ENCODE data around the gene CHD8.
A peak's percentile ranks its signal among the peaks of the same experiment; 100 is the strongest.

Gene CHD8

DNA sequence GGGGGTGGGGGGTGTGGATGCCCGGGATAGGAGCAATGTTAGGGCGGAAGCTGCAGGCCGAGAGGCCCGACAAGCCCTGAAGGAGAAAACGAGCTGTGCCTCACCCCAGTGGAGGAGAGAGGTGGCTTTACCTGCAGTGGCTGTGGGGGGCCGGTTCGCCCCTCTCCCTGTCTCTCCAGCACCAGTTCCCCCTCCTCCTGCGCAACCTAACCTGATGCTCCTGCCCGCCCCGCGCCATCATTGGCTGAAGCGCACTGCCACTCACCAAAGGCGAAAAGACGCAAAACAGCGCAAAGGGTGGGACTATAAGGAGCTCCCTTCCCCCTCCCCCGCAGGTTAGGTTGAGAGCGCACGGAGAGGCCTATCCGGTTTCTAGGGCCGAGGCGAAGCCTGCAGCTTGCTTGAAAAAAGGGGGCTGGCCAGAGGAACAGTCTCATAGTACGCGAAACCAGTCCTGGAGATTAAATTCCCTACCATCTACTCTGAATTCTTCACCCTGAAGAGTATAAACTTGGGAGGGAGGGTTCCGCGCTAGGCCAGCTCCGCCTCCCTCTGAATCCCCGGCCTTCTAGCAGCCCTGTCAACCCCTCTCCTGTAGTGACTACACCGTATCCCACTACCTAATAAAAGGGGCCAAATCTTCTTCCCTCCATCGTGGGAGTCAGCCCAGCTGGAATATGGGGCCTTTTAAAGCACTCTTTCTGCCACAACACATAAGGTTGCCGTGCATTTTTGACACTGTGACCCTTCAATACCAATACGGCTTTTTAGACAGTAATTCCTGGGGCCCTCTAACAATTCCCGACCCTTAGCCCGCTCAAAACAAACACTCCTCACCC lies 18.6 kb downstream of the CHD8 start:
- peak; percentile 98 for DNase-seq (ENCODE audit: low spot score)

DNA sequence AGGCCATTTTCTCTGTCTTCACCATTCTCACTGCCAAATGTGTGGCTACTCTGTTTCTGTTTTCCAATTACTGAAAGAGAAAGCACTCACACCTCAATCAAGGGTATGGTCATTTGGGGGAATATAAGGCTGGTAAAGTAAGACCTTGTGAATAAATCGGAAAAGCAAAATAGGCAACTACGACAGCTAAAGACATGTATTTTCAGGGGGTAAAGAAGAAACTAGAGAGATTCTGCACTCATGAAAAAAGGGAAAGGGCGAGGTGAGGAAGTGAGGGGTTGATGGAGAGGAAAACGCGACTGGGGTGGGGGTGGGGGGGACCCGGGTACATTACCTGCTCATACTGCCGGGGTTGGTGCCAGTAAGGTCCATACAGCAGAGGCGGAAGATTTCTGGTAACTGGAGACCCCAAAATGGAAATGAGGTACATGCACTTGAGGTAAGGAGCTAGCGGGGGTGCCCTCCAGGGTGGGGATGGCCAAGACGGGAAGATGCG lies 19.3 kb downstream of the CHD8 start:
- no peak for DNase-seq (ENCODE audit: low spot score)

GRCh38 chr14:21431126-21431525 lies 24.8 kb downstream of the CHD8 start:
- DNase-seq (ENCODE audit: low spot score), result no peak

DNA sequence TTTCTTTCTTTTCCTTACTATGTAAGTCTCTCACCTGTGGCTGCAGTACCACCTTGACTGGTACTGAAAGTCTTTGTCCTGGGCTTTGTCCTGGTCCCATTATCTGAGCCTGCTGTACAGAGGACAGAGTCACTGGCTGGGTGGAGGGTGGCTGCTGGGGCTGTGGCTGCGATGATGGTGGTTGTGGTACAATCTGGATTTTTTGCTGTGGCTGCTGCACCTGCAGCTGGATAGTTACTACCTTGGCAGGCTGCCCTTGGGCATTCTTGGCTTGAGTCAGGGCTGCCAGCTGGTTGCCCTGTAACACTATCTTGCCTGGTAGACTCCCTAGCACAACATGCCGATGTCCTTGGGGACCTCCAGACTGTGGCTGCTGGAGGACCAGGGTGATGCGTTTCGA lies 27.0 kb downstream of the CHD8 start:
- DNase-seq (ENCODE audit: low spot score), result no peak

GRCh38 chr14:21426692-21427091 lies 29.2 kb downstream of the CHD8 start:
- no peak for DNase-seq (ENCODE audit: low spot score)

DNA sequence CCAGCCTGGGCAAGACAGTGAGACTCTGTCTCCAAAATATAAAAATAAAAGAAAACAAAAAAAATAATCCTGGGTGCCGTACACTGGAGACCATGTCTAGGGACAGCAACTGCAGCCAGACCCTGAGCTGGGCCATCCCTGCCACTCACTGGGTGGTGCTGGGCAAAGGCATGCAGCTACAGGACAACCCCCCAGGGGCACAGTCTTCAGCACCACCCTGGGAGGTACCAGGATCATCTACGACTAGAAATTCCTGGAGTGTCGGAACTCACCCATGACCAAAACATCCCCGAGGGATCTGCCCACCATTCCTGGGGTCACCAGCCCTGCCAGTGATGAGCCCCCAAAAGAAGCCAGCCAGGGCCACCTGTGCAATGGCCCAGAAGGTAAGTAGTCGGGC lies 36.4 kb downstream of the CHD8 start:
- no peak for DNase-seq (ENCODE audit: low spot score)

DNA sequence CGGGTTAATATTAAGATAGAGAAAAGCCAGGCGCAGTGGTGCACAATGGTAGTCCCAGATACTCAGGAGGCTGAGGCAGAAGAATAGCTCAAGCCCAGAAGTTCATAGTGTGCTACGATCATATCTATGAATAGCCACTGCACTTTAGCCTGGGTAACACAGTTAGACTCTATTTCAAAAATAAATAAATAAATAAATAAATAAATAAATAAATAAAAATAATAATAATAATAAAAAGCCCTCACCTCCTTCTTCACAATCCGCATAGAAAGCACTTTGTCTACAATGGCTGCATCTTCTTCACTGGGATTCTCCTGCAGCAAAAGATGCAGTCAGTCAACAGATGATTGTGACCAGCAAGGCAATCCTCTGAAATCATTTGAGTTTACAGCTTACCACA lies 40.6 kb downstream of the CHD8 start:
- no peak for DNase-seq (ENCODE audit: low spot score)

DNA sequence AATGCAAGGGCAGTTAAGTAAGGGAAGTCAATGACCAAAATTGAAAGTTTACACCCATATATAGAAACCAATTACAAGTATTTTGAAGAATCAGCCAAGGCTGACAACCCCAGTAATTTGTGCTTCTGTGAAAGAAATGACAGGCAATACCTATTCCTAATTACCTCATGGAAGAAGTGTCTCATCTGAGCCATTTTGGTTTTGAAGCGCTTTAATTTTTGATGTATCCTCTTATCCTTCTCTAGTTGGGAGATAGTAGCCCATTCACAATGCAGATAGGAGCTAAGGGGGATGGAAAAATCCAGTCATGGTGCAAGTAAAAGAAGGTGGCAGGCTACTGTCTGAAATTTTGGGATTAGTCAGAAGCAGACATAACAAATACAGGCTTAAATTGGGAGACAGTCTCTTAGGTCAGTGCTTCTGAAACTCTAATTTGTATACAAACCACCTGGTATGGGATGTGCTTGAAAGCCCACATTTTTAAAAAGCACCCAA lies 41.7 kb downstream of the CHD8 start:
- DNase-seq (ENCODE audit: low spot score), result no peak

DNA sequence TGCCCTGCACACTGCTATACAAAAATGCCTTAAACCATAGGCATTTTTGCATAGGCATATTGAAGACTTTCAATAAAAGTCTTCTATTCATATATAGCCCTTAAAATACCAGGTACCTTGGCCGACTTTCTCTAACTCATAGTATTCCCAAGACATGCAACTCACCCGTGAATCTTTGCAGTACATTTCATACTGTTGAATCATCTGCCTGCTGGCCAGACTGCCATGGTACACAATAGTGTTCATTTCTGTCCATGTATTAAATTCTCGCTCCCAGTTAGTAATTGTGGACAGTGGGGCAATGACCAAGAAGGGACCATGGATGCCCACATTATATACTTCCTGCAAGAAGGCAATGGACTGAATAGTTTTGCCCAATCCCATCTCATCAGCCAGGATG lies 47.8 kb downstream of the CHD8 start:
- peak; percentile 26 for DNase-seq (ENCODE audit: low spot score)

- DNase-seq (ENCODE audit: low spot score), result no peak
Measured at GRCh38 chr14:21406213-21406612, 49.7 kb downstream of the CHD8 start.

DNA sequence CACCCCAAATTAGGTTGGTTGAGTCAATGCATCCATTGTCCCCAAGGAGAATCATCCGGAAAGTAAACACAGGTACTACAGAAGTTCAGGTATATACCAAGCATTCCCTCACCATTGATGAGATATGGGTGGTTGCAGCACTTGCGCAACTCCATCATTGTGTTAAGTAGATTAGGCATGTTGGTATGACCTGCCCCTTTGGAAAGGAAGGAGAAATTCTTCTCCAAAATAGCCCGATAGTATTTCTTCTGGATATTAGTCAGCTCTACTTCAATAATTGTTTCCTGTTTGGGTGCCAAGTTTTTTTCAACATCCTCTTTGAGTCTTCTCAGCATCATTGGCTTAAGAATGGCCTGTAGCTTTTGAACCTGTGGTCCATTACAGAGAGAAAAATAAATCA lies 50.8 kb downstream of the CHD8 start:
- DNase-seq (ENCODE audit: low spot score), result no peak

GRCh38 chr14:21399311-21399870 lies 56.5 kb downstream of the CHD8 start:
- no peak for DNase-seq (ENCODE audit: low spot score)

DNA sequence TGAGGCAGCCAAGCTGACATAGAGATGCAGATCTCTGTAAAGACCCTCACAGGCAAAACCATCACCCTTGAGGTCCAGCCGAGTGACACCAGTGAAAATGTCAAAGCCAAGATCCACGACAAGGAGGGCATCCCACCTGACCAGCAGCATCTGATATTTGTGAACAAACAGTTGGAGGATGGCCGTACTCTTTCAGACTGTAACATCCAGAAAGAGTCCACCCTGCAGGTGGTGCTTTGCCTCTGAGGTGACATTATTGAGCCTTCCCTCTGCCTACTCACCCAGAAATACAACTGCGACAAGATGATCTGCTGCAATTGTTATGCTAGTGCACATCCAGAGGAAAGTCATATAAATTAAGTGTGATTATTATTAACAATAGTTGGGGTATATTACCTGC lies 57.0 kb downstream of the CHD8 start:
- no peak for DNase-seq (ENCODE audit: low spot score)

- DNase-seq (ENCODE audit: low spot score), result no peak
Measured at GRCh38 chr14:21395450-21395849, 60.5 kb downstream of the CHD8 start.

DNA sequence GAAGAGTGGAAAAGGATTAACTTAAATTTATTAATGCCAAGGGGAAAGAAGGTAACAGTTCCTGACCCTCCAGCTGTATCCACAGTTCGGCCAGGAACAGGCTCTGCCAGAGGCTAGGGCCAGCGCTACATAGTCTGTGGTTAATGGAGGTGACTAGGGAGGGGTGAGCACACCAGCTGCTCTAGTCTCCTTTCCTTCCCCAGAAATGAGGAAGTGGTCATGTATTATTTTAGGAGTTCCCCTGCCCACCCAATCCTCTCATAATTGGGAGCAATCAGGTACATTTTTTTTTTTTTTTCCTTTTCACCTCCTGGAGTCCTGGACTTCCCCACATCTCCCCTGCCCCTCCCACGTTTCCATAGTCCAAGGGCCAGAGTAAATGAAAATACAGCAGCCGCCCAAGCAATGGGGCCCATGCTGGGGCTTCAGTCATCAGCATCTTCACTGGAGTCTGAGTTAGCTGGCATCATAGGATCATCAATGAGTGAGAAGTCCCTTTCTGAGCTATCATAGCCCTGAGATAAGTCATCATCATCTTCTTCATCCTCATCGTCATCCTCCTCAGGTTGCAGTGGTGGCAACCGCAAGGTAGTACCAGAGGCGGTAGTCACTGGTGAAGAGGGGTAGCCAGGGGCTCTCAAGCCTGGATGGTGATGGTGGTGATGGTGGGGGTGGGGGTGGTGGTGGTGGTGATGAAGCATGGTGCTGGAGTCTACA lies 70.6 kb downstream of the CHD8 start:
- DNase-seq (ENCODE audit: low spot score), result no peak

- no peak for DNase-seq (ENCODE audit: low spot score)
Measured at GRCh38 chr14:21384494-21384851, 71.5 kb downstream of the CHD8 start.

DNA sequence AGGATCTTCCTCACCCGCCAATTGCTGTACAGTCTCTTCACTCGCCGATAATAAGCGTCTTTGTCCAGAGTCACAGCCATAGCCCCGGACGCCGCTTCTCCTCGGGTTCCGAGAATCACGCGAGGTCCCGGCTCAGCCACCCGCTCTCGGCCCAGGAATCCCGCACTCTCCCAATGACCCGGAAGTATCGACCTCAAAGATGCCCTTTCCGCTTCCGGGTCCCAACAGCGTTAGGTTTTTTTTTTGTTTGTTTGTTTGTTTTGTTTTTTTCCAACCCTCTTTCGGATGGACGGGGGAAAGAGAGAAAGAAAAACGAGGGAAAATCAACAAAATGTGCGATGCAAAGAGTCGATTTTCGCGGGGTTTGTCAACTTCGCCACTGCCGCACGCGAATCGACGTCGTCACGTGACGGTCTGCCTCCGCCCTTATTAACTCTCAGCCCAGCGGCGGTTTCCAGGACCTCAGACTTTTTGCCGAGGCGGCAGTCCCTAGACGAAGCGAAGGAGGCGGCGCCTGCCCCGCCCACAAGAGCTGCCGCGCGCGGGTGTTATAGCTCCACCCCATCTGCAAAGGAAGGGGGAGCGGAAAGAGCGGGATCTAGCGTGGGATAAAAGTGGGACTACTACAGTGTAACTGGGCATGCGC lies 72.0 kb downstream of the CHD8 start, which contains the start of gene SUPT16H:
Gene SUPT16H (minus strand): TSS at position 172 of the 646 bp plus-strand sequence. CDS start 92 bp downstream, at position 80.
- DNase-seq (ENCODE audit: low spot score), result peak; percentile 94

GRCh38 chr14:21382886-21383847 lies 72.8 kb downstream of the CHD8 start:
- DNase-seq (ENCODE audit: low spot score), result peak; percentile 59

- no peak for DNase-seq (ENCODE audit: low spot score)
Measured at GRCh38 chr14:21382095-21382494, 73.8 kb downstream of the CHD8 start.

- DNase-seq (ENCODE audit: low spot score), result no peak
Measured at GRCh38 chr14:21379338-21379737, 76.6 kb downstream of the CHD8 start.

DNA sequence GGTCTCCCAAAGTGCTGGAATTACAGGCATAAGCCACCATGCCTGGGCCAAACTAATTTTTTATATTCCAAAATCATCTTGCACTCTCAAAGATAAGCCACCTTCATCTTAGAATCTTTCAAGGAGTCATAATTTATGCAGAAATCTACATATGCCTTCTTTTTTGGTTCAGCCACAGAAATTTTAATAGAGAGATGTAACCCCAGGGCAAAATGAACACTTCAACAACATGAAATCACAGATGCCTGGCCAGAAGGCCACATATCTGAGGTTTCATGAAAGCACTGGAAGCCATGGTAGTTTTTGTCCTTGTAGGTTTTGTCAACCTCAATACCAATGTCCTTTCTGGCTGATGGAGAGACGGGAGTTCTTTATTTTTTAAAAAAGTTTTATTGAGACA lies 81.9 kb downstream of the CHD8 start:
- DNase-seq (ENCODE audit: low spot score), result no peak
